Type B pancreatic cell (in vitro differentiated cells): ENCODE results near the gene TMEM132D. TPM values are rescaled to one million over a fixed set of nuclear protein-coding genes. Genes with fewer than 3 reads are reported as not detected.

Source experiments
- DNase-seq: peaks from one replicate; pipeline ENCODE4 v3.0.0; 2021; ENCODE audit warnings: mixed read lengths; ENCODE audit not compliant: unreplicated experiment; ENCODE audit errors: extremely low spot score
- H3K27ac Mint-ChIP-seq: 2 replicates; pipeline ENCODE4 v1.8.0; 2021; ENCODE audit warnings: mild to moderate bottlenecking, mixed read lengths
- H3K27me3 Mint-ChIP-seq: 2 replicates; pipeline ENCODE4 v1.8.0; 2021; ENCODE audit warnings: mixed read lengths
- H3K36me3 Mint-ChIP-seq: 2 replicates; pipeline ENCODE4 v1.8.0; 2021; ENCODE audit warnings: mixed read lengths
- H3K4me1 Mint-ChIP-seq: one replicate; pipeline ENCODE4 v1.8.0; 2021; ENCODE audit warnings: mixed read lengths; ENCODE audit not compliant: unreplicated experiment
- H3K4me3 Mint-ChIP-seq: 2 replicates; pipeline ENCODE4 v1.8.0; 2021; ENCODE audit warnings: mild to moderate bottlenecking, mixed read lengths
- H3K9me3 Mint-ChIP-seq: 2 replicates; pipeline ENCODE4 v1.8.0; 2021; ENCODE audit warnings: mixed read lengths
- CTCF ChIP-seq: fragments of 200-600 bp; sonication (generic); conservative IDR thresholded peaks from 2 replicates; pipeline ENCODE4 v1.5.0; 2021; ENCODE audit warnings: antibody characterized with exemption, mild to moderate bottlenecking
- total RNA-seq: library from RNA; stranded (reverse); gene quantifications from 2 replicates; pipeline ENCODE4 v1.2.1, GENCODE V29; 2021; ENCODE audit warnings: low replicate concordance

TMEM132D gene
- total RNA-seq, 1 donor from 2014 or later, result 1.8 TPM

DNA sequence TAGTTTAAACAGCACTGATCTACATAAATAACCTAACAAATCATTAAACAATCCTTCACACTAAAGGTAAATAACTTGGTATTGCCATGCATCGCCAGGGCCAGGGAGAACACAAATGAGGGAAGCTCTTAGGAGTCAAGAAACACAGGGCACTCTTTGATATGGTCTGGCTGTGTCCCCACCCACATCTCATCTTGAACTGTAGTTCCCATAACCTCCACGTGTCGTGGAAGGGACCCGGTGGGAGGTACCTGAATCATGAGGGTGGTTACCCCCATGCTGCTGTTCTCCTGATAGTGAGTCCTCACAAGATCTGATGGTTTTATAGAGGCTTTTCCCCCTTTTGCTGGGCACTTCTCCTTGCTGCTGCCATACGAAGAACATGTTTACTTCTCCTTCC, 17.3 kb downstream of the TMEM132D start:
- no peak overlapping the region for H3K27ac Mint-ChIP-seq
- no peak for DNase-seq
- H3K9me3 Mint-ChIP-seq, result no peaks in the 10 kb centered on the region
- H3K4me1 Mint-ChIP-seq, result peaks cover 6% of the 10 kb centered on the region
- TF ChIP-seq CTCF, result no peak
- peaks cover 49% of the 10 kb centered on the region for H3K27me3 Mint-ChIP-seq
- no peak overlapping the region for H3K4me3 Mint-ChIP-seq
- no peaks in the 10 kb centered on the region for H3K36me3 Mint-ChIP-seq

DNA sequence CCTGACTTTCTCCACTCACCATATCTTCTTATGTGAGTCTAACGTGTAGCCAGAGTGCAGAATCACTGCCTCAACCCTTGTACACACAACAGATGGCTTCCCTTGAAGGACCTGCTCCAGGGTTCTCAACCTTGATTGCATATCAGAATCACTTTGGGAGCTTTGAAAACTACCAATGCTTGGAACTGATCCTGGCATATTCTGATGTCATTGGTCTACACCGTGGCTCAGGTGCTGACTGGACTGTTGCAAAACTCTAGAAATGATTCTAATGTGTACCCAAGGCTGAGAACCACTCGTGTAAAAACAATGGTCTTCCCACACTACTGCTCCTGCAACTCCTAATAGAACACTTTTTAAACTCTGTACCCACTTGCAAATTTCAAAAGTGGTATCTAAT, 18.5 kb downstream of the TMEM132D start:
- Mint-ChIP-seq H3K36me3 (no peaks in the 10 kb centered on the region), H3K4me3 (no peak overlapping the region), H3K9me3 (no peaks in the 10 kb centered on the region), H3K27me3 (peaks cover 46% of the 10 kb centered on the region), H3K4me1 (peaks cover 6% of the 10 kb centered on the region), H3K27ac (no peak overlapping the region)
- no peak for TF ChIP-seq CTCF
- no peak for DNase-seq

DNA sequence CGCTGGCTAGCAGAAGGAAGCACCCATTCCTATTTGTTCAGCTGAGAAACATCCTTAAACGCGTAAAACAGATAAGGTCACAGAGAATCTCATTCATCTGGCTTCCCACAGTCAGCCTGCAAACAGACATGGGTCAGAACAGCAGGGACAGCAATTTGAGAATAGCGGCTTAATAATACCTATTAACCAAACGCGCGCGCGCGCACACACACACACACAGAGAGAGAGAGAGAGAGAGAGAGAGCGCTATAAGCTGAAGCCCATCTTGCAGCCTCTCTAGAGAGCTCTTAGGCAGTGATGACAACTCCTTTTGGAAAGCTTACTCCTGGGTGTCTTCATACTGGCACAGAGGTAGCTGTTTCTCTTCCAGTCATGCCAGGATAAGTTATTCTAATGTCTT, 26.4 kb downstream of the TMEM132D start:
- no peak overlapping the region for H3K27ac Mint-ChIP-seq
- DNase-seq, result no peak
- TF ChIP-seq CTCF, result no peak
- peaks cover 3% of the 10 kb centered on the region for H3K9me3 Mint-ChIP-seq
- H3K4me3 Mint-ChIP-seq, result no peak overlapping the region
- peaks cover 4% of the 10 kb centered on the region for H3K4me1 Mint-ChIP-seq
- H3K27me3 Mint-ChIP-seq, result peaks cover 65% of the 10 kb centered on the region
- H3K36me3 Mint-ChIP-seq, result no peaks in the 10 kb centered on the region

GRCh38 chr12:129873833-129874208, 30.0 kb downstream of the TMEM132D start:
- peaks cover 3% of the 10 kb centered on the region for H3K9me3 Mint-ChIP-seq
- no peak for TF ChIP-seq CTCF
- peaks cover 4% of the 10 kb centered on the region for H3K4me1 Mint-ChIP-seq
- no peak for DNase-seq
- H3K36me3 Mint-ChIP-seq, result no peaks in the 10 kb centered on the region
- no peak overlapping the region for H3K4me3 Mint-ChIP-seq
- peaks cover 68% of the 10 kb centered on the region for H3K27me3 Mint-ChIP-seq
- H3K27ac Mint-ChIP-seq, result no peak overlapping the region

- Mint-ChIP-seq H3K4me1 (peaks cover 4% of the 10 kb centered on the region), H3K4me3 (no peak overlapping the region), H3K27ac (no peak overlapping the region), H3K27me3 (peaks cover 66% of the 10 kb centered on the region), H3K36me3 (no peaks in the 10 kb centered on the region), H3K9me3 (peaks cover 3% of the 10 kb centered on the region)
- no peak for DNase-seq
- TF ChIP-seq CTCF, result no peak
These were observed 30.6 kb downstream of the TMEM132D start for GRCh38 chr12:129873111-129873832.
